Superior temporal gyrus (tissue), 1 donor: ENCODE data around the gene PIGZ.

Source experiments
- DNase-seq: peaks from one replicate; pipeline ENCODE4 v3.0.0-alpha.2; 2016; ENCODE audit errors: extremely low spot score

PIGZ gene

GRCh38 chr3:196983186-196983585 is 14.6 kb upstream of the PIGZ start:
- no peak for DNase-seq

DNA sequence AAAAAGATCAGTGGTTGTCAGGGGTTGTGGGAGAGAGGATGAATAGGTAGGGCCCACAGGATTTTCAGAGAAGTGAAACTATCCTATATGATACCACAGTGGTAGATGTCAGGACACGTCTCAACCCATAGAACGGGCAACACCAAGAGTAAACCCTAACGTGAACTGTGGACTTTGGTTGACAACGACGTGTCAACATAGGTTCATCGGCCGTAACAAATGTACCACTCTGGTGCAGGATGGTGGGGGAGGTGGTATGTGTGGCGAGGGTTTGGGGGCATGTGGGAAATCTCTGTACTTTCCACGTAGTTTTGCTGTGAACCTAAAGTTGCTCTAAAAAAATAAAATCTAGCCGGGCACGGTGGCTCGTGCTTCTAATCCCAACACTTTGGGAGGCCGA is 13.0 kb upstream of the PIGZ start:
- no peak for DNase-seq

DNA sequence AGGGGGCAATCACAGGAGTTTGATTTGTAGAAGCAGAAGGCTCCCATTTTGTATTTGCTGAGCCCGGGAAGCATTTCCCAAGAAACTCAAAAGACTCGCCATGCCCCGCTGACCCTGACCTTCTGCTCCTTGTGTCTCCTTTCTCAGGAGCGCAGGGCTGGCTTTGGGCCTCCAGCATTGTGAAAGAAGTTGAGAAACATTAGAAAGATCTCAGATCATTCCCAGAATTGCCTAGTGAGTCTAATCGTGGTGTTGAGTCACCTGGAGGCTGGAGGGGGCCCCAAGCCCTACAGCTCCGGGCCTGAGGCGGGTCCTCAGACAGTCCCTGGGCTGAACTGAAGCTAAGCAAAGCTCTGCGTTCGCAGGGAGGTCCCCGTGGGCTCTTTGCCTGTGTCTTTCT is 10.9 kb upstream of the PIGZ start:
- no peak for DNase-seq

DNA sequence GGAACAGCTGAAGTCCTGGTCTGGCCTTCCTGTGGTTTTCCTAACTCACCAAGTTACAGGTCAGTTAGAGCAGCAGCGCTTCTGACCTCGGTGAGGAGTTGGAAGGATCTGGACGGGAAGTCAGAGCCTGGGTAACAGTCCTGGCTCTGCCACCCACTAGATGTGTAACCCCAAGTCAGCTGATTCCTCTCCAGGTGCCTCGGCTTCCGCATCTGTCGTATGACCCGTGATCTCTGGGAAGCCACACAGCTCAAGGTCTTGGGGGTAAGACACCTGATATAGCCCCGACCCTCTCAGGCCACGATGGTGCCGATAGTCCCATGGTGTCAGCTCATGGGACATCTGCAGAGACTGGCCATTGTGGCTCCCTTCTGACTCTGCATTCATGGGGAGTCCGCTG is 8.3 kb upstream of the PIGZ start:
- no peak for DNase-seq

DNA sequence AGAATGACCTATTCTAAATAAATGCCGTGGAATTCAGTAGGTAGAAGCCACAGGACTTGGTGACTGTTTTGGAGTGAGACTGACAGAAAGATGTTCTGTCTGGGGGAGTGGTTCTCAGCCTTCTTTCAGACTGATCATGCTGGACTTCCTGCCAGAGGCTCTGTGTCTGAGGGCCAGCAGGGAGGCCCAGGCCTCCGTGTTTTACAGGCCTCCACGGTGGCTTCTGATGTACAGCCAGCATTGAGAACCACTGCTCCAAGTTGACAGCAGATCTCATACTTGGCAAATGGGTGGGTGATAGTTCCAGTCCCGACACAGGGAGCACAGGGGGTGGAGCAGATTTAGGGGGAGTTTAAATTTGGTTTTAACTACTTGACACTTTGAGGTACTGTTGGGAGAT is 6.7 kb upstream of the PIGZ start:
- DNase-seq = no peak

DNA sequence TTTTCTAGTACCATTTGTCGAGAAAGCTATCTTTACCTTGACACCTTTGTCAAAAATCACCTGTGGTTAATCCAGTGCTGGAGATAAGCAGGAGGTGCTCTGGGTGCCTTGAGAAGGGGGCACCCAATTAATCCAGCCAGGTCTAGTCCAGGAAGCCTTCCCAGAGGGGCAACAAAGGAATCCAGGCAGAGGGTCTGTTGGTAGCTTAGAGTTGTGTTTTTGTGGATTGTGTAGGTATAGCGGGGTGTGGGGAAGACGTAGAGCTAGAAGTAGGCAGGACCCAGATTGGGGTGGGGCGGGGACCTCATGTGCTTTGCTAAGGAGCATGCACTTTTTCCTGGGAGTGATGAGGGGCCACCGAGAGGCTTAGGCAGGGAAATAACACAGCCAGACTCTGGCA is 6.0 kb upstream of the PIGZ start:
- no peak for DNase-seq

DNA sequence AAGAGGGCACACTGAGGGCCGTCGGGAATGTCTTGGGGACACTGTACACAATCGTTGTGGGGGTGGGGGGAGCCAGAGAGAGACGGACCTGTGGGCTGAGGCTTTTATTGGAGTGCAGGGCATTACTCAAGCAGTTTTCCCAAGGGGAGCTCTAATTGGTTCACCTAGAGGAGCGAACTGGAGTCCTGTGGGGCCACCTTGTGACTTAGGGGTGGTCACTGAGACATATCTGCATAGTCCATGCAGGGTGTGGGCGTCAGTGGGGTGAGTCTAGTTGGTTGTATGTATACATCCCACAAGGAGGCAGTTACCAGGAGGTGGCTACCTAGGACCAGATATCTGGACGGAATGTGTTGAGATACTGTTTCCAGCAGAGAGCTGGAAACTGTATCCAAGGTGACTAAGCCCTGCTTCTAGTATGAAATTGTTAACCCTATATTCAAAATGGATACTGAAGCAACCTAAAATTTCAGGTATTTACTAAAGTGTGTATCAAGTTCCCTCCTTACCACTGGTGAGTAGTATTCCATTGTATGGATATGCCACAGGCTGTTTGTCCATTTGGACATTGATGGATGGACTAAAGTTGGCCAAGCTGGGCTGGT is 2.6 kb upstream of the PIGZ start:
- no peak for DNase-seq

DNA sequence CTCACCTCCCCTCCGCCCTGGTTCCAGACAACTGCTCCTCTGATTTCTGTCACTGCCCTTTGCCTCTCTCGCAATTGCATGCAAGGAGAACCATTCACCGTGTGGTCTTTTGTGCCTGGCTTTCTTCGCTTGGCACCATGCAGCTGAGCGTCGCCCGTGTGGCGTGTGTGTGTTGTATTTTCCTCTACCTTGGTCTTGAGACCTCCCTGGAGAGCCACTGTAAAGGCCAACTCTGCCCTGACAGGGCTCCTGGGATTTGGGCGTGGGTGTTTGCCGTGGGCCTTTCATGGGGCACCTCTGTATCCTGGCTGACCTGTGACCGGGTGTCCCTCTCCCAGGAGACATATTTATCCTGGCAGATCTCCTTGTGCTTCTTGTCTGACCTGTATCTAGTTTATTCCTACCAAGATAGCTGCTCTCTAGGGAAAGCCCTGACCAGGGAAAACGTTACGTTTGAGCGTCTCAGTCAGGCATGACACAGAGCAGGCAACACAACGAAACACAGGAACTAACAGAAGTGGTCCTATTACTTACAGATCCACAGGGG is 2.0 kb upstream of the PIGZ start:
- no peak for DNase-seq

- DNase-seq = peak; percentile 49
Measured at GRCh38 chr3:196969660-196970546, 1.3 kb upstream of the PIGZ start.

GRCh38 chr3:196969134-196969659 is 564 bp upstream of the PIGZ start:
- DNase-seq = no peak

GRCh38 chr3:196967412-196968232 is 1.0 kb downstream of the PIGZ start:
- DNase-seq = no peak

DNA sequence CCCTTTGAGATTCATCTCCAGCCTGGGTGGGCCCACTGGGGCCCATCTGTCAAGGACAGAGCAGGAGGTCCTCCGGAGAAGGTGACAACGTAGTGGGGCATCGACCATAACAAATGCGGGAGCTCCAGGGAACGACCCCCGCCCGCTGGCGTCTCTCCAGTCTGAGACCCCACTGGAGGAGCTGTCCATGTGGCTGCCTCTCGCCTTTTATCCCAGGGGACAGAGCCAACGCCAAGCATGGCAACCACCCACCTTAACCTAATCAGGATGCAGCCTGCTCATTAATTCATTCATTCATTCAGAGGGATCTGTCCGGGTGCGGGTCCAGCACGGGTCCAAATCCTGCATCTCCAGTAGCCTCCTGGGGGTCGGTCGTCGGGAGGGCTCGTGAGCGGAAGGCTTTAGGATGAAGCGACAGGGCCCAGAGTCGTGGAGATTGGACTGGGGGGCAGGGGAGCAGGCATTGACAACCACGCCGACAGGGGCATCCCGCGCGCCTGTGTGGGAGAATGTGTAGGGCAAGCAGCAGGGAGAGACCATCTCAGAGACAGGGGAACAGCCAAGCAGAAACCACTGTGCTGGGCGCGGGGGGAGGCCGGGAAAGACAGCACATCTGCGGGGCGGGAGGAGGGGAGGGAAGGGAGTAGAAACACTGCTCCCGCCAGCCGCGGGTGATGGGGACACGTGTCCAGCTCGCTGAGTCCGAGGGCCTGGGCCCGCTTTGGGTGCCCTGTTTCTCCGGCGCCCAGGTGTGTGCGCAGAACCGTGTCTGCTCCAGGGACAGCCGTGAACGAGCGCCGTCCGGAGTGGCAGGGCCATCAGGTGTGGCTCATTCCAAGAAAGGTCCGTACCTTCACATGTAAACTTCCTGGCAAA is 1.9 kb downstream of the PIGZ start:
- DNase-seq = no peak

DNA sequence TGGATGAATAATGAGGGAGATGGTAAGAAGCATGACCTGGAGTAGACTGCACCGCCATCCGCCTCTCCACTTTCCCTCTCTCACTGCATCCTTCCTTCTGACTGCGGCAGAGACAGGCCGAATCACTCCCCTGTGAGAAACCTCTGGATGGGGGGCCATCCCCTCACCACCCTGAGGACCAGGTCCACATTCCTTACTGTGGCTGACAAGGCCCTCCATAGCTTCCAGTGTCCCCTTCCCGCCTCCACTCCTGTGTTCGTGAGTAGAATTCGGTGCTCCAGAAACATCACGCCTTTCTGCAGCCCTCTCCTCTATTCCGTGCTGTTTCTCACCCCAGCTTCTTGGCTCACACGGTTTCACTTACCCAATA is 2.8 kb downstream of the PIGZ start:
- no peak for DNase-seq

DNA sequence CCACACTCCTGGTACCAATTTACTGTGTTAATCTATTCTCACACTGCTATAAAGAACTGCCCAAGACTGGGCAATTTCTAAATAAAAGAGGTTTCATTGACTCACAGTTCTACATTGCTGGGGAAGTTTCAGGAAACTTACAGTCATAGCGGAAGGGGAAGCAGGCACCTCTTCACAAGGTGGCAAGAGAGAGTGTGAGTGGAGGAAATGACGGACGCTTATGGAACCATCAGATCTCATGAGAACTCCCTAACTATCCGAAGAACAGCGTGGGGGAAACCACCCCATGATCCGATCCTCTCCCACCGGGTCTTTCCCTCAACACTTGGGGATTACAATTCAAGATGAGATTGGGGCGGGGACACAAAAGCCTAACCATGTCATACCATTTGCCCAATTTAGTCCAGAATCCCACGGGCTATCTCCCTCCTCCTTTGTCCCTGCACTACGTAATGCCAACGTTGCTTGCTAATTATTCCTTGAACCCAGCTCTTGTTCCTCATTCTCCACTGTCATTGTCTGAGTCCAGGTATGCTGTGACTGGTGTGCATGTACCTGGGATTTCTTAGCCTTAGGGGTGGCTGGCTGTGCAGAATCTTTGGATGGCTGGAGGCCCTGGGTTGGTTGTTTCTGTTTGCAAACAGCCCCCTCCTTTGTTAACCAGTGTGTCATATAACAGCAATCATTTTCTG is 3.4 kb downstream of the PIGZ start:
- DNase-seq = no peak

DNA sequence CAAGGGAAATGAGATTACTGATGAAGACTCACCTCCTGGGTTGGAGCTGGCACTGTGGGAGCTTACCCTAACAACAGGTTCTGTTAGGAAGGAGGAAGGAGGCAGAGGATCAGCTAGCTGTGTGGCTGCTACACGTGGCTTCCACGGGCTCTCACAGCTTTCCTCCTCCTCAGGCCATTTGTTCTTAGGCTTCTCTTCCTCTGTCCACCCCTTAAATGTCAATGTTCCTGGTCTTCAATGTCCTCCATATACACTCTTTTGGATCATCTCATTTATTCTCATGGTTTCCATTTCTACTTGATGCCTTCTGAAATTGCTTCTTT is 5.0 kb downstream of the PIGZ start:
- DNase-seq = no peak

DNA sequence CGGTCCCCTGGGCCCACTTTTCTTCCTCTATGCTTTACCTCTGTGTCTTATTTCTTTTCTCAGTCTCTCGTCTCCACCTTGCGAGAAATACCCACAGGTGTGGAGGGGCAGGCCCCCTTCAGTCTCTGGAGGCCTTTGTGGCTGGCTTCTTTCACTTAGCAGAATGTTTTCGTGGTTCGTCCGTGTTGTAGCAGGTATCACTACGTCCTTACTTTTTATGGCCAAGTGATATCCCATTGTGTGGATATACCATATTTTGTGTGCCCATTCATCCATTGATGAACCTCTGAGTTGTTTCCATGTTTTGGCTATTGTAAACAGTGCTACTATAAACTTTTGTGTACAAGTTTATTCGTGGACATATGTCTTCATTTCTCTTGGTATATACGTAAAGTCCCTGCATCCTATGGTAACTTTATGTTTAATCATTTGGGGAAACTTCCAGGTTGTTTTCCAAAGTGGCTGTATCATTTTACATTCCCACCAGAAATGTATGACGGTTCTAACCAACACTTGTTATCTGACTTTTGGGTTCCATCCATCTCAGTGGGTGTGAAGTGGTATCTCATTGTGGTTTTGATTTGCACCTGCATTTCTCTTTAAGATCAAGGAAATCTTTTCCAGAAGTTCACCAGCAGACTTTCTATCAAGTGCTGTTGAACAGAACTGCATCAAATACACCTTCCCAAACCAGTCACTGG is 5.6 kb downstream of the PIGZ start:
- no peak for DNase-seq

- DNase-seq = no peak
Measured at GRCh38 chr3:196962108-196962929, 6.3 kb downstream of the PIGZ start.

GRCh38 chr3:196954832-196955231 is 13.8 kb downstream of the PIGZ start:
- DNase-seq = no peak

DNA sequence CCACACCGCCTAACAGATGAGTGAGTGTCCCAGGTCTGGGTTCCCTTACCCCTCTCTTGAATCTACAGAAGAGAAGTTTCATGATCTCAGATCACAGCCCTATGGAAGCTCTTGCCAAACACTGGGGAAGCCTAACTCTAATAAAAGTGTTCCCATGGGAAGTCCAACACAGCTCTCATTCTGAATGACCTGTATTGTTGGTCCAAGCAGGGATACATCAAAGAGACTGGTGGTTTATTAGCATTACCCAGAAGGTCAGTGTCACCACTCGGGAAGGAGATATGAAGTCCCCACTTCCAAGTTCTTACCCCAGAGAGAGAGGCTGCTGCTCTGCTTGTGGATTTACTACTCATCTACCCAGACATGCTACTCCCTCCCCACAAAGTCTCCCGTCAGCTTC is 17.3 kb downstream of the PIGZ start:
- no peak for DNase-seq
